CD8-positive, alpha-beta memory T cell (primary cell): ENCODE data around the gene BCL2A1. TPM values are rescaled to one million over a fixed set of nuclear protein-coding genes. Genes with fewer than 3 reads are reported as not detected.
"Not testable (repeated sequence)": the region's sequence is repeated elsewhere in the genome, so short reads cannot be mapped to it uniquely, and the experiment has no call there.

ENCODE experiments used
- CTCF ChIA-PET: fragments of 350-600 bp; sonication (Branson Sonifier 250); formaldehyde crosslinking; loops from one replicate; lab custom pipeline; 2021; ENCODE audit warnings: antibody characterized with exemption; lab: Charles Lee
- POLR2A ChIA-PET: fragments of 350-600 bp; sonication (Branson Sonifier 250); formaldehyde crosslinking; loops from one replicate; lab custom pipeline; 2021; ENCODE audit warnings: antibody characterized with exemption; lab: Charles Lee
- DNase-seq, 5 donors: peaks; one replicate each; pipeline versions ENCODE4 v3.0.0 to v3.0.0-alpha.2; 2020 to 2022; ENCODE audit warnings: mixed read lengths in 1 of 5
- H3K27ac ChIP-seq: one replicate; pipeline ENCODE4 v1.7.0; 2013; ENCODE audit warnings: low read depth, mild to moderate bottlenecking, low read length, moderate library complexity
- H3K27me3 ChIP-seq: 2 replicates; pipeline ENCODE4 v1.7.0; 2013; ENCODE audit warnings: low read length, mild to moderate bottlenecking; ENCODE audit not compliant: insufficient read depth, poor library complexity, severe bottlenecking
- H3K36me3 ChIP-seq: 2 replicates; pipeline ENCODE4 v1.7.0; 2013; ENCODE audit warnings: mild to moderate bottlenecking, low read length, moderate library complexity; ENCODE audit not compliant: insufficient read depth
- H3K4me1 ChIP-seq: 2 replicates; pipeline ENCODE4 v1.7.0; 2013; ENCODE audit warnings: mild to moderate bottlenecking, low read length, moderate library complexity; ENCODE audit not compliant: insufficient read depth
- H3K4me3 ChIP-seq: 2 replicates; pipeline ENCODE4 v1.7.0; 2013; ENCODE audit warnings: mild to moderate bottlenecking, low read length
- H3K9me3 ChIP-seq: 2 replicates; pipeline ENCODE4 v1.7.0; 2013; ENCODE audit warnings: mild to moderate bottlenecking, low read length
- H3K27ac Mint-ChIP-seq, 8 donors: one replicate each; pipeline ENCODE4 v1.8.0; 2020 to 2021; ENCODE audit warnings: mixed read lengths in 8 of 8, mild to moderate bottlenecking in 6 of 8, inconsistent platforms in 3 of 8, moderate library complexity in 3 of 8
- H3K27me3 Mint-ChIP-seq, 2 donors: one replicate each; pipeline ENCODE4 v1.8.0; 2020 to 2021; ENCODE audit warnings: mixed read lengths in 2 of 2, mild to moderate bottlenecking in 1 of 2, moderate library complexity in 1 of 2
- H3K36me3 Mint-ChIP-seq, 3 donors: one replicate each; pipeline ENCODE4 v1.8.0; 2020 to 2021; ENCODE audit warnings: mixed read lengths in 3 of 3, inconsistent platforms in 1 of 3, mild to moderate bottlenecking in 1 of 3
- H3K4me1 Mint-ChIP-seq, 3 donors: one replicate each; pipeline ENCODE4 v1.8.0; 2020 to 2021; ENCODE audit warnings: mixed read lengths in 3 of 3, inconsistent platforms in 1 of 3, mild to moderate bottlenecking in 1 of 3
- H3K4me3 Mint-ChIP-seq, 7 donors: one replicate each; pipeline ENCODE4 v1.8.0; 2020 to 2021; ENCODE audit warnings: mixed read lengths in 7 of 7, mild to moderate bottlenecking in 6 of 7, moderate library complexity in 4 of 7, inconsistent platforms in 2 of 7
- H3K9me3 Mint-ChIP-seq, 5 donors: one replicate each; pipeline ENCODE4 v1.8.0; 2020 to 2022; ENCODE audit warnings: mixed read lengths in 5 of 5, mild to moderate bottlenecking in 3 of 5, moderate library complexity in 2 of 5, inconsistent platforms in 1 of 5
- polyA plus RNA-seq: library from polyadenylated mRNA; unstranded; fragments of 300-500 nt; fragmentation: Illumina TruSeq; gene quantifications from one replicate; pipeline ENCODE4 v1.2.3, GENCODE V29; 2021
- total RNA-seq, 2 experiments: library from RNA; stranded (reverse); gene quantifications; one replicate each; pipeline ENCODE4 v1.2.3, GENCODE V29; 2021

BCL2A1 gene
- total and polyA plus RNA-seq, 3 experiments from 2014 or later: 29.5 to 56.8 (median 55.8) TPM

- peaks cover 2 to 13% of the 10 kb centered on the region in 2 donors for H3K27me3 Mint-ChIP-seq
- H3K36me3 Mint-ChIP-seq: peaks cover 0 to 5% (median 1%) of the 10 kb centered on the region in 3 donors
- Histone ChIP-seq H3K27me3 (no peaks in the 10 kb centered on the region), H3K9me3 (no peaks in the 10 kb centered on the region), H3K36me3 (no peaks in the 10 kb centered on the region), H3K4me3 (no peak overlapping the region), H3K4me1 (no peaks in the 10 kb centered on the region), H3K27ac (no peak overlapping the region)
- DNase-seq: no peak
- H3K4me1 Mint-ChIP-seq: no peaks in the 10 kb centered on the region
- ChIA-PET POLR2A (no interaction called here), CTCF (no interaction called here)
- H3K9me3 Mint-ChIP-seq: no peaks in the 10 kb centered on the region
- no peak overlapping the region for H3K27ac Mint-ChIP-seq
- no peak overlapping the region for H3K4me3 Mint-ChIP-seq
Measured at GRCh38 chr15:79939399-79939798, 31.6 kb downstream of the BCL2A1 start.

GRCh38 chr15:79938143-79938542, 32.9 kb downstream of the BCL2A1 start:
- peaks cover 0 to 5% (median 1%) of the 10 kb centered on the region in 3 donors for H3K36me3 Mint-ChIP-seq
- Histone ChIP-seq H3K9me3 (no peaks in the 10 kb centered on the region), H3K27me3 (no peaks in the 10 kb centered on the region), H3K27ac (no peak overlapping the region), H3K4me1 (peaks cover 2% of the 10 kb centered on the region), H3K36me3 (no peaks in the 10 kb centered on the region), H3K4me3 (no peak overlapping the region)
- peaks cover 2 to 15% of the 10 kb centered on the region in 2 donors for H3K27me3 Mint-ChIP-seq
- POLR2A ChIA-PET: no interaction called here
- DNase-seq: no peak
- CTCF ChIA-PET: no interaction called here
- H3K9me3 Mint-ChIP-seq: no peaks in the 10 kb centered on the region
- H3K4me3 Mint-ChIP-seq: no peak overlapping the region
- no peak overlapping the region for H3K27ac Mint-ChIP-seq
- no peaks in the 10 kb centered on the region for H3K4me1 Mint-ChIP-seq

GRCh38 chr15:79935556-79936201, 35.3 kb downstream of the BCL2A1 start:
- H3K36me3 ChIP-seq, H3K27ac Mint-ChIP-seq, DNase-seq, H3K27me3 ChIP-seq, H3K9me3 ChIP-seq, H3K4me1 ChIP-seq, H3K4me3 ChIP-seq, H3K4me3 Mint-ChIP-seq, H3K36me3 Mint-ChIP-seq, POLR2A ChIA-PET, H3K27ac ChIP-seq, H3K4me1 Mint-ChIP-seq, H3K9me3 Mint-ChIP-seq: not testable (repeated sequence)
- peaks cover 3 to 33% of the 10 kb centered on the region in 2 donors for H3K27me3 Mint-ChIP-seq
- CTCF ChIA-PET: interaction anchor here (1.1 kb wide), 1 partner anchor 57 kb away, joined by 3 read pairs; no protein-coding TSS in a partner anchor

- ChIA-PET POLR2A (no interaction called here), CTCF (no interaction called here)
- peaks cover 0 to 5% (median 1%) of the 10 kb centered on the region in 3 donors for H3K36me3 Mint-ChIP-seq
- H3K9me3 Mint-ChIP-seq: no peaks in the 10 kb centered on the region
- H3K4me3 ChIP-seq: no peak overlapping the region
- no peaks in the 10 kb centered on the region for H3K9me3 ChIP-seq
- peaks cover 5% of the 10 kb centered on the region for H3K4me1 ChIP-seq
- no peaks in the 10 kb centered on the region for H3K36me3 ChIP-seq
- H3K27ac ChIP-seq: no peak overlapping the region
- DNase-seq: no peak
- H3K27ac Mint-ChIP-seq: no peak overlapping the region
- H3K4me3 Mint-ChIP-seq: no peak overlapping the region
- no peaks in the 10 kb centered on the region for H3K27me3 ChIP-seq
- H3K4me1 Mint-ChIP-seq: no peaks in the 10 kb centered on the region
- peaks cover 8 to 41% of the 10 kb centered on the region in 2 donors for H3K27me3 Mint-ChIP-seq
Measured at GRCh38 chr15:79933231-79933630, 37.8 kb downstream of the BCL2A1 start.

- H3K27me3 ChIP-seq: no peaks in the 10 kb centered on the region
- peaks cover 0 to 5% (median 1%) of the 10 kb centered on the region in 3 donors for H3K36me3 Mint-ChIP-seq
- H3K27me3 Mint-ChIP-seq: peaks cover 8 to 37% of the 10 kb centered on the region in 2 donors
- H3K27ac Mint-ChIP-seq: no peak overlapping the region
- no peak overlapping the region for H3K27ac ChIP-seq
- no peak overlapping the region for H3K4me3 ChIP-seq
- peaks cover 5% of the 10 kb centered on the region for H3K4me1 ChIP-seq
- no peak overlapping the region for H3K4me3 Mint-ChIP-seq
- no peaks in the 10 kb centered on the region for H3K36me3 ChIP-seq
- H3K9me3 ChIP-seq: no peaks in the 10 kb centered on the region
- CTCF ChIA-PET: no interaction called here
- no peaks in the 10 kb centered on the region for H3K9me3 Mint-ChIP-seq
- no peak for DNase-seq
- no peaks in the 10 kb centered on the region for H3K4me1 Mint-ChIP-seq
- POLR2A ChIA-PET: no interaction called here
Measured at GRCh38 chr15:79932447-79932846, 38.5 kb downstream of the BCL2A1 start.

GRCh38 chr15:79930516-79930915, 40.5 kb downstream of the BCL2A1 start:
- ChIA-PET POLR2A (no interaction called here), CTCF (no interaction called here)
- Mint-ChIP-seq H3K27me3 (peaks cover 8 to 37% of the 10 kb centered on the region in 2 donors), H3K36me3 (peaks cover 0 to 1% (median 0%) of the 10 kb centered on the region in 3 donors), H3K9me3 (no peaks in the 10 kb centered on the region), H3K4me3 (no peak overlapping the region), H3K4me1 (no peaks in the 10 kb centered on the region), H3K27ac (no peak overlapping the region)
- Histone ChIP-seq H3K36me3 (no peaks in the 10 kb centered on the region), H3K4me3 (no peak overlapping the region), H3K9me3 (no peaks in the 10 kb centered on the region), H3K27ac (no peak overlapping the region), H3K4me1 (peaks cover 5% of the 10 kb centered on the region), H3K27me3 (no peaks in the 10 kb centered on the region)
- no peak for DNase-seq

GRCh38 chr15:79929412-79929811, 41.6 kb downstream of the BCL2A1 start:
- no peak overlapping the region for H3K27ac ChIP-seq
- peaks cover 11% of the 10 kb centered on the region for H3K4me1 ChIP-seq
- CTCF ChIA-PET: no interaction called here
- Mint-ChIP-seq H3K4me1 (no peaks in the 10 kb centered on the region), H3K9me3 (no peaks in the 10 kb centered on the region), H3K27ac (peak overlapping the region in 1 of 8 donors; percentile 37), H3K4me3 (no peak overlapping the region), H3K27me3 (peaks cover 8 to 32% of the 10 kb centered on the region in 2 donors), H3K36me3 (peaks cover 0 to 1% (median 0%) of the 10 kb centered on the region in 3 donors)
- no peaks in the 10 kb centered on the region for H3K9me3 ChIP-seq
- no peak for DNase-seq
- POLR2A ChIA-PET: no interaction called here
- no peaks in the 10 kb centered on the region for H3K36me3 ChIP-seq
- no peaks in the 10 kb centered on the region for H3K27me3 ChIP-seq
- H3K4me3 ChIP-seq: no peak overlapping the region

GRCh38 chr15:79926116-79926515, 44.9 kb downstream of the BCL2A1 start:
- peaks cover 17% of the 10 kb centered on the region for H3K4me1 ChIP-seq
- H3K36me3 Mint-ChIP-seq: peaks cover 7 to 29% (median 17%) of the 10 kb centered on the region in 3 donors
- H3K27me3 ChIP-seq, H3K4me3 Mint-ChIP-seq, H3K27ac ChIP-seq, CTCF ChIA-PET, H3K36me3 ChIP-seq, H3K4me3 ChIP-seq, POLR2A ChIA-PET, H3K27ac Mint-ChIP-seq, H3K9me3 ChIP-seq: not testable (repeated sequence)
- H3K4me1 Mint-ChIP-seq: peaks cover 20 to 29% (median 25%) of the 10 kb centered on the region in 3 donors
- peaks cover 7 to 14% of the 10 kb centered on the region in 2 donors for H3K27me3 Mint-ChIP-seq
- DNase-seq: peak in 1 of 5 donors; percentile 48
- H3K9me3 Mint-ChIP-seq: peaks cover 11 to 18% (median 14%) of the 10 kb centered on the region in 5 donors
